MCF 10A (cell line): ENCODE results near the gene WNT5B. TPM values are rescaled to one million over a fixed set of nuclear protein-coding genes. Genes with fewer than 3 reads are reported as not detected.

Experiments
- BruUV-seq: library from RNA; stranded (reverse); fragments of 400-500 nt; replicated peaks from 2 replicates; lab custom pipeline; 2021; lab: Mats Ljungman, UMichigan
- CTCF ChIA-PET: fragments of 300-600 bp; sonication (Branson Sonifier 250); formaldehyde crosslinking; extraction: SDS; loops from one replicate; lab custom pipeline; 2021; ENCODE audit warnings: antibody characterized with exemption, inconsistent platforms; lab: Yijun Ruan, JAX
- POLR2A ChIA-PET: fragments of 300-600, 350-650 bp; sonication (Branson Sonifier 250); formaldehyde crosslinking; extraction: SDS; loops from one replicate; lab custom pipeline; 2020; ENCODE audit warnings: antibody characterized with exemption, inconsistent platforms; lab: Yijun Ruan, JAX
- DNase-seq: peaks from one replicate; pipeline ENCODE4 v3.0.0-alpha.2; 2018; ENCODE audit not compliant: unreplicated experiment
- H3K27ac Mint-ChIP-seq: one replicate; pipeline ENCODE4 v1.8.0; 2022; ENCODE audit warnings: mild to moderate bottlenecking, low read depth, mixed read lengths; ENCODE audit not compliant: unreplicated experiment
- H3K27me3 Mint-ChIP-seq: one replicate; pipeline ENCODE4 v1.8.0; 2022; ENCODE audit warnings: mixed read lengths; ENCODE audit not compliant: insufficient read depth, unreplicated experiment
- H3K36me3 Mint-ChIP-seq: one replicate; pipeline ENCODE4 v1.8.0; 2022; ENCODE audit warnings: mild to moderate bottlenecking, moderate library complexity, mixed read lengths; ENCODE audit not compliant: insufficient read depth, unreplicated experiment
- H3K4me1 Mint-ChIP-seq: one replicate; pipeline ENCODE4 v1.8.0; 2022; ENCODE audit warnings: mixed read lengths; ENCODE audit not compliant: insufficient read depth, unreplicated experiment
- H3K4me3 Mint-ChIP-seq: one replicate; pipeline ENCODE4 v1.8.0; 2022; ENCODE audit warnings: mild to moderate bottlenecking, moderate library complexity, mixed read lengths; ENCODE audit not compliant: unreplicated experiment
- H3K9me3 Mint-ChIP-seq: one replicate; pipeline ENCODE4 v1.8.0; 2022; ENCODE audit warnings: mixed read lengths; ENCODE audit not compliant: unreplicated experiment
- CTCF ChIP-seq: fragments of 200-600 bp; IDR thresholded peaks from one replicate; pipeline ENCODE4 v1.8.0; 2022; ENCODE audit warnings: antibody characterized with exemption, mild to moderate bottlenecking; ENCODE audit not compliant: unreplicated experiment
- intact Hi-C: fragments of 100-400 bp; cut with micrococcal nuclease; formaldehyde crosslinking; loops from 2 replicates; pipeline ENCODE4 v1.14.1; 2022
- total RNA-seq: library from RNA; stranded (reverse); gene quantifications from 2 replicates; pipeline ENCODE4 v1.2.3, GENCODE V29; 2022

Gene WNT5B
- total RNA-seq, 1 experiment from 2014 or later = 0.21 TPM

DNA sequence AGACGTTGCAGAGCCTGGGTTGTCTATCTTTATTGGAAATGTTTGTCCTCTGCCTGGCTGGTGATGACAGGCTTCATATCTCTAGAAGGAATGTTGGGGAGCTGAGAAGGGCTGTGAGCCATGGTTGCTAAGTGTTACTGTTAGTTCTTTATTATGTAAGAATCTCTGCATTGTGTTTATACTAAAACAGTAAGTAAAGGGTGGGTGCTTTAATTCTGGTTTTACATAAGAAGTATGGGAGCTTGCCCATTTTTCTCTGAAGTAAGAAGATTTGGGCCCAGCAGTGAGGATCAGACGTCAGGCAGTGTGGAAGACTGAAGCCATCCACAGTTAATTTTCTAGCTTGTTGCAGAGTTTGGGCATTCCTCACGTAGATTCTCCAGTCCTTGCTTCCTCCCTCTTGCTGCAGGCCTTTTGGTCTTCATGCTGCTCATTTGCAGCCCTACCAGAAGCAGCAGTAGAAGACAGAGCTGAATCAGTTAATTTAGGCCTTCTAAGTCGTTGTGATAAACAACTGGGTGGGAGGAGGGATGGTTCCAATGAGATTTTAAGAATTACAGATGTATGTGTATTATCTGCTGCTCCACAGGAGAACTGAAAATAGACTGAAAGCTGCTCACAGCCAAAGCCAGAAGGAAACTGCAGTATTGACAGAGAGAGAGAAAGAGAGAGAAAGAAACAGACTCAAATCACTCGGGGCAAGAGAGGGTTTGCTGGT, 21.4 kb downstream of the WNT5B start:
- peaks cover 2% of the 10 kb centered on the region for H3K4me1 Mint-ChIP-seq
- no TSS peak for BruUV-seq
- intact Hi-C loops = no loop called here
- DNase-seq = no peak
- no peaks in the 10 kb centered on the region for H3K9me3 Mint-ChIP-seq
- H3K27ac Mint-ChIP-seq = no peak overlapping the region
- CTCF ChIA-PET = interaction anchor here (1.4 to 17.9 kb wide), 4 partner anchors 10 to 289 kb away, joined by 3 to 341 read pairs (median 77); no protein-coding TSS in a partner anchor
- no peak overlapping the region for H3K4me3 Mint-ChIP-seq
- POLR2A ChIA-PET = interaction anchor here (0.6 to 1.1 kb wide), 2 partner anchors 10 kb away, joined by 3 read pairs; no protein-coding TSS in a partner anchor
- peaks cover 10% of the 10 kb centered on the region for H3K27me3 Mint-ChIP-seq
- no peaks in the 10 kb centered on the region for H3K36me3 Mint-ChIP-seq
- no peak for TF ChIP-seq CTCF

DNA sequence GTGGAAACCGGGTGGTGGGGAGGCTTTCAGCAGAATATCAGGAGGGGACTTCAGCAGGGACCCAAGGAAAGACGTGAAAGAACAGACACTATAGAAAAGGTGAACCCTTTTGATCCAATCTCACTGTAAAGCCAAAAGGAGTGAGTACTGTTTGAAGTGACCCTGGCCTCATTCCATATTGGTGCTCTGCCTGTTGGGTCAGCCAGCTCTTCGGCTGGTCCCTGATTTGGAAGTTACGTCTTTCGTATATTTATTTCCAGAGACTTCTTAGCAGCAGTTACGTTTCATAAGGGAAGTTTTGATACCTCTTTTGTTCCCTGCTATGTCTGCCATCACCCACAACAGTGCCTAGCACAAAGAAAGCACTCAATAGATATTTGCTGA, 21.9 kb downstream of the WNT5B start:
- DNase-seq = no peak

DNA sequence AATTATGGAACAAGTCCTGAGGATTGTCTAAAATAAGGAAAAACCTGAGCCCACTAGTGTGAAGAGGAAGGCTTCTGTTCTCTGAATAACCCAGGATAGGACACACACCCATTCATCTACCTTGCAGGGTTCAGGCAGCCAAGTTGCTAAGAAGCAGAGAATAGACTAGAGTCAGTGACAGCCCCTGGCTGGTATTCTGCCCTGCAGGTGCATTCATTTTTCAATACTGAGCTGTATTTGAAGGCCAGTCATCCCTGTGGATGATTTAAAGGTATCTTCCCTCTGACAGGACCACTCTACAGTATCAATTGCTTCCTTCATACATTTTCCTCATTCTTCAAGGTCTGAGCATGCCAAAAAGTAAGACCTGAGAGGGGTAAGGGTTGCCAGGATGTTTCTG, 22.9 kb downstream of the WNT5B start:
- POLR2A ChIA-PET = interaction anchor here (0.9 to 1.2 kb wide), 2 partner anchors 8 to 288 kb away, joined by 3 read pairs; no protein-coding TSS in a partner anchor
- Mint-ChIP-seq H3K4me1 (peaks cover 5% of the 10 kb centered on the region), H3K4me3 (no peak overlapping the region), H3K9me3 (no peaks in the 10 kb centered on the region), H3K36me3 (no peaks in the 10 kb centered on the region), H3K27me3 (peaks cover 10% of the 10 kb centered on the region), H3K27ac (no peak overlapping the region)
- no peak for DNase-seq
- no peak for TF ChIP-seq CTCF
- intact Hi-C loops = loop anchor here (2.0 kb wide), 1 partner anchor 39 kb away; the partner anchor contains the start of gene ADIPOR2
- BruUV-seq = no TSS peak
- CTCF ChIA-PET = interaction anchor here (0.6 to 17.9 kb wide), 8 partner anchors 13 to 600 kb away, joined by 3 to 341 read pairs (median 5); partner anchors contain the start of gene ADIPOR2

More for the DNA sequence above, 21.9 kb downstream of the WNT5B start:
- Mint-ChIP-seq H3K4me3 (no peak overlapping the region), H3K4me1 (peaks cover 5% of the 10 kb centered on the region), H3K36me3 (no peaks in the 10 kb centered on the region), H3K27ac (no peak overlapping the region), H3K9me3 (no peaks in the 10 kb centered on the region), H3K27me3 (peaks cover 10% of the 10 kb centered on the region)
- BruUV-seq = no TSS peak
- intact Hi-C loops = no loop called here
- CTCF ChIA-PET = interaction anchor here (1.4 to 17.9 kb wide), 3 partner anchors 9 to 139 kb away, joined by 3 to 341 read pairs (median 139); no protein-coding TSS in a partner anchor
- POLR2A ChIA-PET = interaction anchor here (1.1 kb wide), 1 partner anchor 9 kb away, joined by 3 read pairs; no protein-coding TSS in a partner anchor
- TF ChIP-seq CTCF = no peak

DNA sequence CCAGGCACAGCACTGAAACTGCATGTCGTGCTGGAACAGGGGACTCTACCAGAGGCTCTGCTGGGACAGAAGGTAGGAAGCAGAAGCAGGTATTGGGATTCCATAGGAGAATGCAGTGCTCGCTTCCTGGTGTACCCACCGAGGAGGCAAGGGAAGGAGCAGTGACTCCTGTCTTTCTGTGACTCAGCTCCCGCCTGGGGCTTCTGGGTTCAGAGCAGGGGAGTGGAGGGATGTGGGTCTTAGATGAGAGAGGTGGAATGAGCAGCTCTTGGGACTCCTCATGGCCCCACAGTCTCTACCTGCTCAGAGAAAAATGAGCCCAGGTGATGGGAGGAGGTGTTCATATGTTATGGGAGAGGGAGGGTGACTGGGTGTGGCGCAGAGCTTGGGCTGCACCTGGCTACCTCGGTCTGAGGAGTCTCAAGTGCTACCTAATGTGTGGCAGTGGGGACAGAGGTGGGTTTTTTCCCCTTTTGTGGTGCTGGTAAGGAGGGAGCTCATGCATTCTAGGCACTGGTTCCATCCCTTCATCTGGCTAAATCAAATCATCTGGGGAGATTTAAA, 26.3 kb downstream of the WNT5B start:
- no peak for DNase-seq
- Mint-ChIP-seq H3K9me3 (no peaks in the 10 kb centered on the region), H3K27ac (no peak overlapping the region), H3K36me3 (no peaks in the 10 kb centered on the region), H3K27me3 (peaks cover 10% of the 10 kb centered on the region), H3K4me3 (no peak overlapping the region), H3K4me1 (peaks cover 10% of the 10 kb centered on the region)
- no TSS peak for BruUV-seq
- intact Hi-C loops = no loop called here
- ChIA-PET POLR2A (interaction anchor here (0.6 to 0.8 kb wide), 4 partner anchors 111 to 732 kb away, joined by 3 to 4 read pairs (median 3); no protein-coding TSS in a partner anchor), CTCF (interaction anchor here (0.6 to 17.9 kb wide), 9 partner anchors 10 to 828 kb away, joined by 3 to 341 read pairs (median 4); partner anchors contain the start of gene ADIPOR2)
- TF ChIP-seq CTCF = no peak
